ENCODE data around the gene NTRK2. TPM values are rescaled to one million over a fixed set of nuclear protein-coding genes. Genes with fewer than 3 reads are reported as not detected.

NTRK2 gene
- total and polyA plus RNA-seq, 12 donors, result 0.43 to 5.6 (median 2.1) TPM

DNA sequence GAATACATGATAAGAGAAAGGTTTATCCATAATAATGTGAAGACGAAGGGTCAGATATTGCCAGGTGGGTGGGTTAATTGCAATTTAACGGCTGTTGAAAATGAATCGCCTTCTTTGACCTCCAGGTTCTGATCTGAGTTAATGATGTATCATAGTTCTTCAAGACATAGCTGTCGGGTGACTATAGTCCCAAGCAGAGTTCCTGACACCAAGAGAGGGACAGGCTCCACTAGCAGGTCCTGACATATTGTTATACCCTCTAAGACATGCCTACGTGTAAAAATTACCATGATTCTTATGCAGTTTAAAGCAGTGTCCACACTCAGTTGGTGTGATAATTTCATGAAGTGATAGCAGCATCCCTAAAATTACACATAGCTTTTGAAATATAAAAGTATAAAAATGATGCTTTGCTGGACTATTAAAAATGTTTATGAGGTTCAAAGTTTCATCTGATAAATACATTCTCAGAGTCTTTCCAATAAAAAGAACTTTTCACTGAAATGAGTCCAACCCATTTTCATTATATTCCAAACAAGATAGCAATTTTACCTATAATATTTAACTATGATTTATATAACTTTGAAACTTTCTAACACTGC lies 53.0 kb downstream of the NTRK2 start:
- WGBS, 4 donors, result 75 to 86% (median 80%) methylated on average over 5 of the region's 5 CpGs
- no peak for TF ChIP-seq POLR2A (IDR thresholded peaks at IDR 0.05)
- TF ChIP-seq, protein P1, sequence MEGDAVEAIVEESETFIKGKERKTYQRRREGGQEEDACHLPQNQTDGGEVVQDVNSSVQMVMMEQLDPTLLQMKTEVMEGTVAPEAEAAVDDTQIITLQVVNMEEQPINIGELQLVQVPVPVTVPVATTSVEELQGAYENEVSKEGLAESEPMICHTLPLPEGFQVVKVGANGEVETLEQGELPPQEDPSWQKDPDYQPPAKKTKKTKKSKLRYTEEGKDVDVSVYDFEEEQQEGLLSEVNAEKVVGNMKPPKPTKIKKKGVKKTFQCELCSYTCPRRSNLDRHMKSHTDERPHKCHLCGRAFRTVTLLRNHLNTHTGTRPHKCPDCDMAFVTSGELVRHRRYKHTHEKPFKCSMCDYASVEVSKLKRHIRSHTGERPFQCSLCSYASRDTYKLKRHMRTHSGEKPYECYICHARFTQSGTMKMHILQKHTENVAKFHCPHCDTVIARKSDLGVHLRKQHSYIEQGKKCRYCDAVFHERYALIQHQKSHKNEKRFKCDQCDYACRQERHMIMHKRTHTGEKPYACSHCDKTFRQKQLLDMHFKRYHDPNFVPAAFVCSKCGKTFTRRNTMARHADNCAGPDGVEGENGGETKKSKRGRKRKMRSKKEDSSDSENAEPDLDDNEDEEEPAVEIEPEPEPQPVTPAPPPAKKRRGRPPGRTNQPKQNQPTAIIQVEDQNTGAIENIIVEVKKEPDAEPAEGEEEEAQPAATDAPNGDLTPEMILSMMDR (IDR thresholded peaks at IDR 0.05), result no peak
- no peak overlapping the region for H3K27ac ChIP-seq

DNA sequence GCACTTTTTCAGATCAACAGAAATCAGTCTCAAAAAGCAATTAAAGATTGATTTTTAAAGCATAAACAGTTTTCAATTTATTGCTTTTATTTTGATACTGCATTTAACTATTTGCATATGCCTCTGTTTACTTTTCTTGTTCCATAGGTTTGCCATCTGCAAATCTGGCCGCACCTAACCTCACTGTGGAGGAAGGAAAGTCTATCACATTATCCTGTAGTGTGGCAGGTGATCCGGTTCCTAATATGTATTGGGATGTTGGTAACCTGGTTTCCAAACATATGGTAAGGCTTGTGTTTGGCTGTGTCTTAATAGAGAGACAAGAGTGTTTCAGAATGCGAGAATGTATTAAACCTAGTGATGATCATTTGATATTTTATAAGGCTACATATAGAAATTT lies 53.9 kb downstream of the NTRK2 start:
- intact Hi-C loops (cut with DNase I), result no loop called here
- H3K9me3 ChIP-seq (replicated peaks in 1 of 3), result no peaks in the 10 kb centered on the region

More for the DNA sequence above, 53.0 kb downstream of the NTRK2 start:
- Histone ChIP-seq H3K9me3 (replicated peaks in 1 of 3) (no peaks in the 10 kb centered on the region), H3K4me1 (replicated peaks in 1 of 2) (no peaks in the 10 kb centered on the region), H3K4me3 (no peak overlapping the region), H3K27me3 (no peaks in the 10 kb centered on the region), H3K36me3 (replicated peaks in 1 of 2) (no peaks in the 10 kb centered on the region)
- intact Hi-C loops (cut with DNase I), result no loop called here
- DNase-seq, result no peak

DNA sequence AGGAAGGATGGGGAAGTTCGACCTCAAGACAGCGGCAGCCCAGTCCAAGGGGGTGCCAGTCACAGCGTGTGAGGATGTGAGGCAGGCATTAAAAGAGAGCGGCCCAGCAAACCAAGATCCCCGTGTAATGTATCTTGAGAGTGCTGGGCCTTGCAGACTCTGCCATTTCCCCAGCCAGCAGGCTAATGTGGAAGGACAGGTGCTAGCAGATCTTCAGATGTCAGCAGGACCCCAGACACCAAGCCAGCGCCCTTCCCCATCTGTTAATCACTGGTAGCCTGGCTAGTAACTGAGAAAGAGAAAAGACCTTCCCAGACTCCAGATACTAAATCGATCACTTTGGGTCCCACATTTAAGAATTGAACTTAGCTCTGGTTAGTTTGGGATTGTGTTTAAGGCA lies 62.2 kb downstream of the NTRK2 start:
- no peak for DNase-seq
- 84 to 89% (median 87%) methylated on average over 7 of the region's 7 CpGs for WGBS, 4 donors
- Histone ChIP-seq H3K9me3 (replicated peaks in 1 of 3) (no peaks in the 10 kb centered on the region), H3K4me3 (no peak overlapping the region), H3K4me1 (replicated peaks in 1 of 2) (no peaks in the 10 kb centered on the region), H3K27ac (no peak overlapping the region), H3K27me3 (peaks cover 4% of the 10 kb centered on the region), H3K36me3 (replicated peaks in 1 of 2) (no peaks in the 10 kb centered on the region)
- no peak for TF ChIP-seq POLR2A (IDR thresholded peaks at IDR 0.05)
- TF ChIP-seq, protein P1 (IDR thresholded peaks at IDR 0.05), result no peak
- intact Hi-C loops (cut with DNase I), result no loop called here

More for the DNA sequence above, 53.9 kb downstream of the NTRK2 start:
- WGBS, 4 donors, result 73 to 82% (median 76%) methylated on average over 3 of the region's 3 CpGs
- Histone ChIP-seq H3K27me3 (no peaks in the 10 kb centered on the region), H3K4me1 (replicated peaks in 1 of 2) (no peaks in the 10 kb centered on the region), H3K36me3 (replicated peaks in 1 of 2) (no peaks in the 10 kb centered on the region), H3K4me3 (no peak overlapping the region), H3K27ac (no peak overlapping the region)
- no peak for DNase-seq
- TF ChIP-seq, protein P1 (IDR thresholded peaks at IDR 0.05), result no peak
- TF ChIP-seq POLR2A (IDR thresholded peaks at IDR 0.05), result no peak

DNA sequence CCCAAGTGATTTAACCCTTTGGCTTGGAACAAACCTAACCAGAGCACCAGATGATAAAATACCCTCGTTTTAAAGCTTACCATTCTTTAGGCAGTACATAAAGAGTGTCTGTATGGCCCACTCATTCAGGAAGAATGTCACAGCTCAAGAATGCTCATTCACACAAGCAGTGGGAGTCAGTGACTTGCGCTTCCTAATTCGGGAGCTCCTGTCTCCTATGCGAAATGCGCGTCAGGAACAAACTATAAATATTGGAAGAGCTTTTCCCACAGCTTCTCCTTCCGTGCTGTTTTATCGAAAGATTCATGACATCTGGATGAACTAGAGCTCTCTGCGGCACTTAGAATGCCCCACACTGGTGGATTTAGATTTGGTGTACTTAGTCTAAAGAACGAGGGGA lies 66.6 kb downstream of the NTRK2 start:
- WGBS, 4 donors, result 78 to 86% (median 82%) methylated on average over 10 of the region's 10 CpGs
- Histone ChIP-seq H3K4me3 (no peak overlapping the region), H3K9me3 (replicated peaks in 1 of 3) (no peaks in the 10 kb centered on the region), H3K36me3 (replicated peaks in 1 of 2) (no peaks in the 10 kb centered on the region), H3K27ac (no peak overlapping the region), H3K27me3 (no peaks in the 10 kb centered on the region), H3K4me1 (replicated peaks in 1 of 2) (no peaks in the 10 kb centered on the region)
- no peak for DNase-seq
- TF ChIP-seq POLR2A (IDR thresholded peaks at IDR 0.05), result no peak
- TF ChIP-seq, protein P1 (IDR thresholded peaks at IDR 0.05), result no peak
- intact Hi-C loops (cut with DNase I), result no loop called here
